Measurements from ENCODE around the gene MYLK4. TPM values are rescaled to one million over a fixed set of nuclear protein-coding genes. Genes with fewer than 3 reads are reported as not detected.

MYLK4 gene
- total and polyA plus RNA-seq, 4 experiments from 2014 or later, result 0.04 to 0.42 (median 0.31) TPM

GRCh38 chr6:2619651-2620050, 131.1 kb downstream of the MYLK4 start:
- Mint-ChIP-seq H3K4me3 (no peak overlapping the region), H3K4me1 (no peaks in the 10 kb centered on the region), H3K9me3 (peaks cover 0 to 2% (median 0%) of the 10 kb centered on the region in 8 donors), H3K27me3 (peaks cover 5 to 43% of the 10 kb centered on the region in 2 donors), H3K36me3 (no peaks in the 10 kb centered on the region), H3K27ac (no peak overlapping the region)
- no peak overlapping the region for H3K4me3 ChIP-seq (ENCODE audit: low read length in 2 of 2)
- CTCF ChIA-PET (ENCODE audit: partially characterized antibody), result interaction anchor here (0.9 kb wide), 1 partner anchor 1024 kb away, joined by 3 read pairs; no protein-coding TSS in a partner anchor
- H3K4me1 ChIP-seq (ENCODE audit: insufficient read depth, low read length), result no peaks in the 10 kb centered on the region
- intact Hi-C loops (cut with micrococcal nuclease), result no loop called here
- H3K27ac ChIP-seq (ENCODE audit: low read depth, low read length), result no peak overlapping the region
- H3K9me3 ChIP-seq (ENCODE audit: control insufficient read depth in 1 of 2, low read length in 2 of 2), result no peaks in the 10 kb centered on the region
- H3K36me3 ChIP-seq (ENCODE audit: insufficient read depth, low read length), result no peaks in the 10 kb centered on the region
- POLR2A ChIA-PET (ENCODE audit: partially characterized antibody), result no interaction called here
- no peaks in the 10 kb centered on the region for H3K27me3 ChIP-seq (ENCODE audit: insufficient read depth, low read length)
- no peak for DNase-seq

GRCh38 chr6:2617729-2618128, 133.0 kb downstream of the MYLK4 start:
- POLR2A ChIA-PET (ENCODE audit: partially characterized antibody), result no interaction called here
- Histone ChIP-seq H3K36me3 (ENCODE audit: insufficient read depth, low read length) (no peaks in the 10 kb centered on the region), H3K9me3 (ENCODE audit: control insufficient read depth in 1 of 2, low read length in 2 of 2) (no peaks in the 10 kb centered on the region), H3K4me3 (ENCODE audit: low read length in 2 of 2) (no peak overlapping the region), H3K27ac (ENCODE audit: low read depth, low read length) (no peak overlapping the region), H3K27me3 (ENCODE audit: insufficient read depth, low read length) (no peaks in the 10 kb centered on the region), H3K4me1 (ENCODE audit: insufficient read depth, low read length) (no peaks in the 10 kb centered on the region)
- CTCF ChIA-PET (ENCODE audit: partially characterized antibody), result interaction anchor here (1.3 kb wide), 1 partner anchor 17 kb away, joined by 5 read pairs; no protein-coding TSS in a partner anchor
- intact Hi-C loops (cut with micrococcal nuclease), result no loop called here
- H3K27ac Mint-ChIP-seq, result no peak overlapping the region
- H3K36me3 Mint-ChIP-seq, result no peaks in the 10 kb centered on the region
- DNase-seq, result no peak
- no peak overlapping the region for H3K4me3 Mint-ChIP-seq
- H3K4me1 Mint-ChIP-seq, result no peaks in the 10 kb centered on the region
- peaks cover 0 to 7% (median 2%) of the 10 kb centered on the region in 8 donors for H3K9me3 Mint-ChIP-seq
- peaks cover 7 to 40% of the 10 kb centered on the region in 2 donors for H3K27me3 Mint-ChIP-seq

GRCh38 chr6:2616811-2617210, 133.9 kb downstream of the MYLK4 start:
- Mint-ChIP-seq H3K9me3 (peaks cover 0 to 7% (median 2%) of the 10 kb centered on the region in 8 donors), H3K27me3 (peaks cover 6 to 37% of the 10 kb centered on the region in 2 donors), H3K4me3 (no peak overlapping the region), H3K4me1 (no peaks in the 10 kb centered on the region), H3K36me3 (no peaks in the 10 kb centered on the region), H3K27ac (no peak overlapping the region)
- ChIA-PET POLR2A (ENCODE audit: partially characterized antibody) (no interaction called here), CTCF (ENCODE audit: partially characterized antibody) (interaction anchor here (1.3 kb wide), 1 partner anchor 18 kb away, joined by 5 read pairs; no protein-coding TSS in a partner anchor)
- no peaks in the 10 kb centered on the region for H3K36me3 ChIP-seq (ENCODE audit: insufficient read depth, low read length)
- no peaks in the 10 kb centered on the region for H3K27me3 ChIP-seq (ENCODE audit: insufficient read depth, low read length)
- no peaks in the 10 kb centered on the region for H3K9me3 ChIP-seq (ENCODE audit: control insufficient read depth in 1 of 2, low read length in 2 of 2)
- H3K4me1 ChIP-seq (ENCODE audit: insufficient read depth, low read length), result no peaks in the 10 kb centered on the region
- H3K27ac ChIP-seq (ENCODE audit: low read depth, low read length), result no peak overlapping the region
- intact Hi-C loops (cut with micrococcal nuclease), result no loop called here
- DNase-seq, result no peak
- no peak overlapping the region for H3K4me3 ChIP-seq (ENCODE audit: low read length in 2 of 2)

- Histone ChIP-seq H3K4me3 (ENCODE audit: low read length in 2 of 2) (no peak overlapping the region), H3K9me3 (ENCODE audit: control insufficient read depth in 1 of 2, low read length in 2 of 2) (no peaks in the 10 kb centered on the region), H3K27ac (ENCODE audit: low read depth, low read length) (no peak overlapping the region), H3K27me3 (ENCODE audit: insufficient read depth, low read length) (no peaks in the 10 kb centered on the region), H3K36me3 (ENCODE audit: insufficient read depth, low read length) (no peaks in the 10 kb centered on the region), H3K4me1 (ENCODE audit: insufficient read depth, low read length) (no peaks in the 10 kb centered on the region)
- Mint-ChIP-seq H3K36me3 (no peaks in the 10 kb centered on the region), H3K4me3 (no peak overlapping the region), H3K27me3 (peaks cover 6 to 39% of the 10 kb centered on the region in 2 donors), H3K4me1 (no peaks in the 10 kb centered on the region), H3K9me3 (peaks cover 0 to 7% (median 2%) of the 10 kb centered on the region in 8 donors), H3K27ac (no peak overlapping the region)
- intact Hi-C loops (cut with micrococcal nuclease), result no loop called here
- ChIA-PET POLR2A (ENCODE audit: partially characterized antibody) (no interaction called here), CTCF (ENCODE audit: partially characterized antibody) (interaction anchor here (1.2 kb wide), 1 partner anchor 14 kb away, joined by 3 read pairs; no protein-coding TSS in a partner anchor)
- no peak for DNase-seq
Observed at GRCh38 chr6:2615251-2615650, 135.5 kb downstream of the MYLK4 start.

GRCh38 chr6:2614846-2615245, 135.9 kb downstream of the MYLK4 start:
- peaks cover 6 to 38% of the 10 kb centered on the region in 2 donors for H3K27me3 Mint-ChIP-seq

GRCh38 chr6:2614155-2614554, 136.6 kb downstream of the MYLK4 start:
- Mint-ChIP-seq H3K4me1 (no peaks in the 10 kb centered on the region), H3K27ac (no peak overlapping the region), H3K36me3 (no peaks in the 10 kb centered on the region), H3K27me3 (peaks cover 4 to 32% of the 10 kb centered on the region in 2 donors), H3K4me3 (no peak overlapping the region), H3K9me3 (peaks cover 0 to 7% (median 2%) of the 10 kb centered on the region in 8 donors)
- H3K4me3 ChIP-seq (ENCODE audit: low read length in 2 of 2), result no peak overlapping the region
- intact Hi-C loops (cut with micrococcal nuclease), result no loop called here
- no peaks in the 10 kb centered on the region for H3K36me3 ChIP-seq (ENCODE audit: insufficient read depth, low read length)
- no peaks in the 10 kb centered on the region for H3K27me3 ChIP-seq (ENCODE audit: insufficient read depth, low read length)
- no peaks in the 10 kb centered on the region for H3K9me3 ChIP-seq (ENCODE audit: control insufficient read depth in 1 of 2, low read length in 2 of 2)
- no peak for DNase-seq
- H3K27ac ChIP-seq (ENCODE audit: low read depth, low read length), result no peak overlapping the region
- H3K4me1 ChIP-seq (ENCODE audit: insufficient read depth, low read length), result no peaks in the 10 kb centered on the region
- ChIA-PET CTCF (ENCODE audit: partially characterized antibody) (interaction anchor here (1.1 to 1.5 kb wide), 2 partner anchors 19 to 21 kb away, joined by 3 read pairs; no protein-coding TSS in a partner anchor), POLR2A (ENCODE audit: partially characterized antibody) (no interaction called here)

More at GRCh38 chr6:2614846-2615245, 135.9 kb downstream of the MYLK4 start:
- Histone ChIP-seq H3K36me3 (ENCODE audit: insufficient read depth, low read length) (no peaks in the 10 kb centered on the region), H3K4me3 (ENCODE audit: low read length in 2 of 2) (no peak overlapping the region), H3K9me3 (ENCODE audit: control insufficient read depth in 1 of 2, low read length in 2 of 2) (no peaks in the 10 kb centered on the region), H3K4me1 (ENCODE audit: insufficient read depth, low read length) (no peaks in the 10 kb centered on the region), H3K27me3 (ENCODE audit: insufficient read depth, low read length) (no peaks in the 10 kb centered on the region), H3K27ac (ENCODE audit: low read depth, low read length) (no peak overlapping the region)
- ChIA-PET CTCF (ENCODE audit: partially characterized antibody) (interaction anchor here (1.1 to 1.5 kb wide), 2 partner anchors 18 to 20 kb away, joined by 3 read pairs; no protein-coding TSS in a partner anchor), POLR2A (ENCODE audit: partially characterized antibody) (no interaction called here)
- H3K4me3 Mint-ChIP-seq, result no peak overlapping the region
- no peaks in the 10 kb centered on the region for H3K4me1 Mint-ChIP-seq
- DNase-seq, result no peak
- no peaks in the 10 kb centered on the region for H3K36me3 Mint-ChIP-seq
- no peak overlapping the region for H3K27ac Mint-ChIP-seq
- H3K9me3 Mint-ChIP-seq, result peaks cover 0 to 7% (median 2%) of the 10 kb centered on the region in 8 donors
- intact Hi-C loops (cut with micrococcal nuclease), result no loop called here
